ENCODE data around the gene MYORG. TPM values are rescaled to one million over a fixed set of nuclear protein-coding genes. Genes with fewer than 3 reads are reported as not detected.

MYORG gene
- 6.6 TPM for total RNA-seq

DNA sequence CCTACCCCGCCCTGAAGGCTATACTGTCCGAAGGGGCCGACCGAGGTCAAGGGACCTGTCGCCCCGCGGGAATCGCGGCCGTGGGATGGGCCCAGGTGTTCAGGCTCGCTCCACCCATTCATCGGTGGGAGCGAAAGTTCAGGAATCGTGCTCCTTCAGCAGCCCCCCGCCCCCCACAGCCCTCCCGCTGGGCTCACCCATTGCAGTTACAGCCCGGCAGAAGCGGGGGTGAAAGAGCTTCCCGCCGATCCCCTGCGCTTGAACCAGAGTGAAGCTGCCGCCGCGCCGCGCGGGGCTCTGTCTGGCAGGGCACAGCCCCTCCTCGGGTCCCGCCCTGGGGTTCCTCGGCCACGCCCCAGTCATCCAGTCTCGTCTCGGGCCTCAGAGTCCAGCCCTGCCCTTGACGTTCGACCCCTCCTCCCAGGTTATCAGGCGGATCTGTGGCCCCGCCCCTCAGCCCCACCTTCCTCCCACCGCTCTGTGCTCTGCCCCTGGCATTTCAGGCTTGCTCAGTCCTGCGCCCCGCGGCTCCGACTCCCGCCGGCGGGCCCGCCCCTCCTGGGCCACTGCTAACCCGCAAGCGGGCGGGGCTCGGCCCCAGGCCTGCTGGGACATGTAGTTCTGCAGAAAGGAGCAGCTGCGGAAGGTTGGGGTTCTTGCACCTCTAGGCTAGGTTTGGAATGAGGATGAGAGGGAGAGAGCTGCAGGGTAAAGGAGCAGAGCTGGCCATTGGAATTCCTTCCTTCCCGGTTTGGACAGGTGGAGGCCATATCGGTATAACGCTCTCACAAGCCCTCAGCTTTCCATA is at the start of gene MYORG:
Gene MYORG, minus strand, starts transcription at position 303 of the 808 bp plus-strand sequence. CDS start 3,955 bp downstream, outside the sequence.

GRCh38 chr9:34328987-34329832 is 47.5 kb downstream of the MYORG start, which contains the start of the genes KIF24 and NUDT2:
Gene KIF24, minus strand, starts transcription at chr9:34329268. Its CDS starts 17,922 bp downstream, at chr9:34311346.
Gene NUDT2, plus strand, starts transcription at chr9:34329569. Its CDS starts 9,471 bp downstream, at chr9:34339040.

Small RNA genes within 50 kb of the gene (small RNA-seq; reads per million reads assigned to genes)
- not detected for gene RF00019 (ENCODE audit: low replicate concordance)

Other genes with a start within 250 kb of the MYORG start
- gene UBAP1, start 197.9 kb downstream of the MYORG start, total RNA-seq, result 21.0 TPM
- 4.1 TPM for gene KIF24, start 47.6 kb downstream of the MYORG start, total RNA-seq
- gene NUDT2, start 47.3 kb downstream of the MYORG start, total RNA-seq, result 11.6 TPM
- 35.4 TPM for gene FAM219A, start 81.7 kb upstream of the MYORG start, total RNA-seq
- gene DNAI1, start 81.9 kb upstream of the MYORG start, total RNA-seq, result 2.2 TPM
- 27.5 TPM for gene ENHO, start 146.1 kb upstream of the MYORG start, total RNA-seq
- gene CNTFR, start 212.8 kb upstream of the MYORG start, total RNA-seq, result 23.8 TPM
- gene RPP25L, start 235.2 kb upstream of the MYORG start, total RNA-seq, result 4.4 TPM
- 121 TPM for gene DCTN3, start 243.6 kb upstream of the MYORG start, total RNA-seq

All from parietal lobe (tissue), 2 donors.